ENCODE data around the gene BBS9.

The BBS9 gene

DNA sequence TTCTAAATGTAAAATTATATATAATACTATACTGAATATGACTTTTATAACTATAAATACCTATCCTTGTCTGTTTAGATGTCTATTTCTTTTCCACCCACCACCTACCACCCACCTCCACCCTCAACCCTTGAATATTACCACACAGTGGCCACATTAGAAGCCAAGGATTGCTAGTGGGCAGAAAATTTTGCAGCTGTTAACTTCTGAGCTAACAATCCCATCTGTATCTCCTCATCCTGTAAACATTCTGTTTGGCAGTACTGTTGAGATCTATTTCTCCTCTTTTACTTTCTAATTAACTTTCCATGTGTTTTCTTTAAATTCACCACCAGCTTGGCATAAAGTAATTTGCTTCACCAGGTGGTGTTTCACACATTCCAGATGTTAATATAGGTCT, 494.9 kb downstream of the BBS9 start:
- DNase-seq = no peak

DNA sequence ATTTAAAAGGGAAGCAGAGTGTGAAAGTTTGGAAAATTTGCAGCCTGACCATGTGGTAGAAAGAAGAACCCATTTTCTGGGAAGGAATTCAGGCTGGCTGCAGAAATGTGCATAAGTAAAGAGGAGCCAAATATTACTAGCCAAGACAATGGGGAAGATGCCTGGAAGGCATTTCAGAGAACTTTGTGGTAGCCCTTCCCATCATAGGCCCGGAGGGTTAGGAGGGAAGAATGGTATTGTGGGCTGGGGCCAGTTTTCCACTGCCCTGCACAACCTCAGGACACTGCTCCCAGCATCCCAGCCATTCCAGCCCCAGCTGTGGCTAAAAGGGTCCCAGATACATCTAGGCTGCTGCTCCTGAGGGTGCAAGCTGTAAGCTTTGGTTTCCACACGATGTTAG, 497.5 kb downstream of the BBS9 start:
- no peak for DNase-seq

DNA sequence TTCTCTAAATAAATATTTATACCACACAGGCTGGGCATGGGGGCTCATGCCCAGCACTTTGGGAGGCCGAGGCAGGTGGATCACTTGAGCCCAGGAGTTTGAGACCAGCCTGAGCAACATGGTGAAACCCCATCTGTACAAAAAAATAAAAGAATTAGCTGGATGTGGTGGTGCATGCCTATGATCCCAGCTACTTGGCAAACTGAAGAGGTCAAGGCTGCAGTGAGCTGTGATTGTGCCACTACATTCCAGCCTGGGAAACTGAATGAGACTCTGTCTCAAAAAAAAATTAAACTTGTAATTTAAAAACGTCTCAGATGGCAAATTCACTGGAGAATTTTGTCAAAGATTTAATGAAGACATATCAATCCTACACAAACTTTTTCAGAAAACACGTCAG, 498.4 kb downstream of the BBS9 start:
- no peak for DNase-seq

- DNase-seq = no peak
These were observed 499.5 kb downstream of the BBS9 start for GRCh38 chr7:33628894-33629293.

GRCh38 chr7:33630359-33630758, 501.0 kb downstream of the BBS9 start:
- DNase-seq = no peak

- no peak for DNase-seq
These were observed 503.0 kb downstream of the BBS9 start for GRCh38 chr7:33632322-33632721.

DNA sequence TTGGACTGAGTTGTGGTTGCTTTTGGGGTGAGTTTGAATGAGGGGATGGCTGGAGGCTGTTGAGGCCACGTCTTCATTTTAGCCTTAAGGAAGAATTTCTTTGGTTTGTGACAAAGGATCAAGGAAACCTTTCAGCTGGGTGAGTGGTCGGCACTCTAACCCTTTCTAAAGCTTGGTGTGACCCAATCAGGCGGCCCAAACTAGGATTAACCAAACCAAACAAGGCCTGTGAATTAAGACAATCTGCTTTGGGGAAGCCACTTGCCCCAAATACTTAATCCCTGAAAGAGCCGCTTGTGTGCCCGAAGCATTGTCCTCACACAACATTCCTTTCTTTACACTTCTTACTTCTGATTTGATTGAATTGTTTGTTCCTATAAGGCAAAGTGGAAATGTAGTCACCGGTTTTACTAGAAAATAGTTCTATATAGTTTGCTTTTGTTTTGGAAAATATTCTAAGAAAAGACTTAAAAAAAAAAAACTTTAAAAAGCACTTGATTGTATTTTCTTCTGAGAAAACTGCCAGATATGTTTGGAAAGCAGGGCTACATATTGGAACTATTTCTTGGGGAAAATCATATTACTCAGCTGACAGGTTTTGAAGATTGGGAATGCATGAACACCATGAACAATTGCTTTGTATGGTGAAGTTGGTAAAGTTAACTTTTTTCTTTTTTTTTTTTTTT, 503.6 kb downstream of the BBS9 start:
- DNase-seq = no peak

DNA sequence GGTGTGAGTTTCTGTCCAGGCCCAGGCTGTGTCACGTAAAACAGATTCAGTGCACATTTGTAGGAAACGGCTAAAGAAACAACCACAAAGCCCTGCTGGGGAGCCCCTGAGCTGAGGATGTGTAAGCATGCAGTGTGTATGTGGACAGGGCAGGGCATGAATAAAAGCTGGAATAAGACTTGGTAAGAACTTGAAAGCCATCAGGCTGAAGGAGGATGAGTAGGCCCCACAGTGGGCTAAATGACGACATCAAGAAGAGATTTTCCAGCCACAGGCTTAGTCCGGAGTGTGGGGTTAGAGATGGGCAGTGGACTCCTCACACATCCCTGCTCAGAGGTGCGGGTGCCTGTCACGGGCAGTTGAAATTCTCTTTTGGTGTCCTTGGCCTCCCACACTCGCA, 505.2 kb downstream of the BBS9 start:
- no peak for DNase-seq

DNA sequence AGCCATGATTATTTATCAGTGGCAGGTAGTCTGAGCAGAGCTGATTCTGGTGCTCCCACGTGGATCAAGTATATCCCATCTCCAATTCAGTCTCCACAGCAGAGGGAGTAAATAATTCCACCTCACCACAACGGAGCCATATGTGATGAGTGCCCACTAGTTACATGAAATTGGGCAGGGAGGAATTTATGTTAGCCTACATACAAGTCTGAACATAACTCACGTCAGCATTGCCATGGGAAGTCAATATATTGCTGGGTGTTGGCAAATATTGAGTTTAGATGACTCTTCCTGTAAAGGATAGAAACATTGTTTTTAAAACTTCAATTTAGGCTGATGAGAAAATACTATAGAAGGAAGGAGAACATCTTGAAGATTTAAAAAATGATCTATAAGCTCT, 507.0 kb downstream of the BBS9 start:
- no peak for DNase-seq

DNA sequence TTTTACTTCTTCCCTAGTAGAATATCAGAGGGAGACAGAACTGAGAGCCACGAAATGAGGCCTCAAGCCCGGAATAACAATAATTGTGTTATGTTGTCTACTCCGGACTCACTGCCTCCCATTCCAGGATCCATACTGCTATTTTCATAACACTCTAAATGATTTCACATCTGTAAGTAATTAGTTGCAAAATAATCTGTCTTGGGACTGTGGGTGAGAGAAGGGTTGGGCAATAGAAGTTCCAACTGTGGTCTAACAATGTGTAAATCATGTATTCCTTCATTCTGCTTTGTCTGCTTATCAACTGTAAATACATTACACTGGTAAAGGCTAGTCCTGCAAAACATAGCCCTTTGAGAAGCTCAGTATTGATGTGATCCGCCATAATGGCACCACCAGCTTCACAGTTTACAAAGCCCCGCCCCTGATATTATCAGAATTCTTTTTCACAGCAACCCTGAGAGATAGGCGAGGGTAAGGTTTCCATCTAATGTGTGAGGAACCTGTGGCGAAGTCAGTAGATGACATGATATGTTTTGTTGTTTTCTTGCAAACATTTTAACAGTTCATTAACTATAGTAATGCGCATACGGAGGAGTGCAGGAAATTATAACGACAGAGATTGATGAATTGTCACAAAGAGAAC, 510.3 kb downstream of the BBS9 start:
- no peak for DNase-seq

DNA sequence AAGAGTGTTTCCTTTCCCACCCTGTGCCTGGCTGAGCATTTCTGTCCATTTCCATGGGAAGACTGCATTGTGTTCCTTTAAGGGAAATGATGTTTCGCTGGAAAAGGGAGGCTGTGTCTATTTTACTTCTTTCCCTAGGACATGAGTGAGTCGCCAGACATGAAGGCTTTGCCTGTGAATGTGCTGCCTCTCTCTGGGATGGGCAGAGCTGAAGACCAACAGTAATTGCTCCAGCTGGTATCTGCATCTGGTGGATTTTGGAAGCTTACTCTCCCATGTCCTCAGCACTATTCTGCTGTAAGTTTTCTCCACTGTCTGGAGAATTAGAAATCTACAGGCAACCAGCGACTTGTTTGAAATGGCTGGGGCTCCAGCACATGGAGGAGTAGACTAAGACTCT, 511.4 kb downstream of the BBS9 start:
- DNase-seq = no peak

- DNase-seq = no peak
These were observed 512.9 kb downstream of the BBS9 start for GRCh38 chr7:33642312-33642711.

GRCh38 chr7:33643530-33643929, 514.2 kb downstream of the BBS9 start:
- no peak for DNase-seq

- DNase-seq = no peak
These were observed 515.1 kb downstream of the BBS9 start for GRCh38 chr7:33644489-33644888.

- DNase-seq = no peak
These were observed 515.7 kb downstream of the BBS9 start for GRCh38 chr7:33645104-33645503.

- no peak for DNase-seq
These were observed 516.8 kb downstream of the BBS9 start for GRCh38 chr7:33646166-33646565.

DNA sequence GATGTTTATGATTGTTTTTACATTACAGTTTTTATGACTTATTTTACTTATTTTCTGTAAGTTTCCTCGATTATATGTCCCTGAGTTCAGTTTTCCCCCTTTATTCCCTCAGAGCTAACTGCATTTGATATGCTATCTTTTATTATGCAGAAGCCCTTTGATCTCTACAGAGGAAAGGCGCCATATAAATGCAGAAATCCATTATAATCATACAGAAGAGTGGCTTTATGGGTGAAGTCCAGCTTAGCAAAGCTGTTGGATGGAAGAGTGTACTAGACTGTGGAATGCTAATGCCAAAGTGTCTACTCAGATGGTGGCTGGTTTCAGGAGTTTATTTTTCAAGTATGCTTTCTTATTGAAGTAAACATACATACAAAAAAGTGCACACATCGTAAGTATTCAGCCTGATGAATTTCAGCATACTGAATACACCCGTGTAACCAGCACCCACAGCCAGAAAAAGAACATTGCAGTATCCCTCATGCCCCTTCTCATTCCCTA, 517.6 kb downstream of the BBS9 start:
- no peak for DNase-seq

DNA sequence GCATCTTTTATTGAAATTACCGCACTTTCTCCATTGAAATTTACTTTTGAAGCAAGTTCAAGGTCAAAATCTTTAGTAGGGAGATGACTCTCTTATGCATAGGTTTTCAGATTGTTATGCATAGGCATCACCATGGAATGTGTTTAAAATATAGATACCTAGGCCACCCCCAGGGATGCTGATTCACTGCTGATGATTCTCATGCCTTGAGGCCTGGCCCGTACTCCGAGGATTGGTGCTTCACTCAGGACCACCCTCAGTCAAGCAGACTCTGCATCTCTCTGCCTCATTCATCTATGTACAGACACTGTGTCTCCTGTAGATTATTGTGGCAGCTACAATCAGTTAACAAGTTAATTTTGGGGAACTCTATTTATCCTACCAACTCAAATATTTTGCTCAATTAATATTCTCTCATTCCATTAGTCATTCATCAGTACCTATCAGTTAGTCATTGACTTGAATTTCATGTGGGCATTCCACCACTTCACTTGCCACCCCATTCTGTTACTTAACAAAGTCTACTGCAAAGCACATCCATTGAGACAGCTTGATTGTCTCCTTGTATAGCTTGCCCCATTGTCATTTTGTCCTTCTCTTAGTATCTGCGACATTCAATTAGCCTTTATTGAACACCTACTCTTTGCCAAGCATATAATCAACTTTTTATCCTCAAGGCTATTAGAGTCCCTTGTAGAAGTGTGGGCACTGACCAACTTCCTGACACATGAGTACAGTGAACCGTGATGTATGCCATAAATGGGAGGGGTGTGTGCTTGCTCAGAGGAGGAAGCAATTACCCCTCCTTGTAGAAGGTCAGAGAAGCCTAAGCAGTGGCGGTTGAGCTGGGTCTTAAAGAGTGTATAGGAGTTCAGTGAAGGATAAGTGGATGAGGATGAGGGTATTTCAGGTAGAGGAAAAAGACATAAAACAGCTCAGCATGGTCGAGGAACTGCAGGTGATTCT, 520.4 kb downstream of the BBS9 start:
- DNase-seq = no peak

GRCh38 chr7:33650828-33651227, 521.5 kb downstream of the BBS9 start:
- DNase-seq = no peak

GRCh38 chr7:33651998-33652515, 522.7 kb downstream of the BBS9 start:
- DNase-seq = no peak

- DNase-seq = no peak
These were observed 525.3 kb downstream of the BBS9 start for GRCh38 chr7:33654676-33655075.
